Spleen (tissue), 11 donors: ENCODE data around the gene NLGN1. TPM values are rescaled to one million over a fixed set of nuclear protein-coding genes. Genes with fewer than 3 reads are reported as not detected.
"Not testable (repeated sequence)": the region's sequence is repeated elsewhere in the genome, so short reads cannot be mapped to it uniquely, and the experiment has no call there.

ENCODE experiments used
- DNase-seq: peaks from one replicate; pipeline ENCODE4 v3.0.0-alpha.2; 2020
- H3K27ac ChIP-seq, 8 donors: fragments of 200-600 bp; sonication (generic) in 7 of 8; 1 replicate in 4 of 8; 2 replicates in 4 of 8; pipeline versions ENCODE4 v1.5.0 to v1.8.0; 2016 to 2021; ENCODE audit warnings: inconsistent platforms in 4 of 8, mild to moderate bottlenecking in 4 of 8, moderate library complexity in 1 of 8
- H3K27me3 ChIP-seq, 7 donors: fragments of 200-600 bp; sonication (generic) in 6 of 7; replicated peaks in 1 of 7; 1 replicate in 4 of 7; 2 replicates in 3 of 7; pipeline versions ENCODE4 v1.5.0 to v1.8.0; 2016 to 2021; ENCODE audit warnings: inconsistent platforms in 3 of 7, mild to moderate bottlenecking in 1 of 7
- H3K36me3 ChIP-seq, 6 donors: fragments of 200-600 bp; sonication (generic) in 5 of 6; 1 replicate in 4 of 6; 2 replicates in 2 of 6; pipeline versions ENCODE4 v1.5.0 to v1.8.0; 2016 to 2021; ENCODE audit warnings: inconsistent platforms in 2 of 6
- H3K4me1 ChIP-seq, 6 donors: fragments of 200-600 bp; sonication (generic) in 5 of 6; 1 replicate in 3 of 6; 2 replicates in 3 of 6; pipeline versions ENCODE4 v1.5.0 to v1.8.0; 2016 to 2021; ENCODE audit warnings: inconsistent platforms in 3 of 6
- H3K4me3 ChIP-seq, 8 donors: fragments of 200-600 bp; sonication (generic) in 7 of 8; 1 replicate in 4 of 8; 2 replicates in 4 of 8; pipeline versions ENCODE4 v1.5.0 to v1.8.0; 2016 to 2021; ENCODE audit warnings: inconsistent platforms in 4 of 8, mild to moderate bottlenecking in 4 of 8, moderate library complexity in 2 of 8
- H3K9me3 ChIP-seq, 8 donors: fragments of 200-600 bp; sonication (generic) in 7 of 8; 1 replicate in 4 of 8; 2 replicates in 4 of 8; pipeline versions ENCODE4 v1.5.0 to v1.8.0; 2016 to 2021; ENCODE audit warnings: inconsistent platforms in 4 of 8
- CTCF ChIP-seq, 11 experiments: fragments of 200-600 bp in 7 of 11; fragments of 450-650 bp in 4 of 11; sonication (generic) in 4 of 11; IDR thresholded peaks in 8 of 11; conservative IDR thresholded peaks in 3 of 11; 1 replicate in 7 of 11; 2 replicates in 4 of 11; pipeline versions ENCODE4 v1.4.0 to v1.8.0; 2016 to 2021; ENCODE audit warnings: antibody characterized with exemption in 11 of 11, inconsistent platforms in 4 of 11, mild to moderate bottlenecking in 1 of 11
- POLR2A ChIP-seq, 3 donors: fragments of 450-650 bp; IDR thresholded peaks; one replicate each; pipeline ENCODE4 v1.5.1; 2017; ENCODE audit warnings: antibody characterized with exemption in 3 of 3, mild to moderate bottlenecking in 1 of 3
- POLR2AphosphoS5 ChIP-seq, 3 donors: sonication (generic); formaldehyde crosslinking; IDR thresholded peaks; one replicate each; pipeline ENCODE4 v1.5.1; 2017; ENCODE audit warnings: antibody characterized with exemption in 3 of 3
- WGBS, 5 donors: extraction: QIAGEN DNeasy Blood & Tissue Kit in 3 of 5; methylation state at CpG; one replicate each; pipeline versions ENCODE4 v1.1.5 to v1.1.7; 2013 to 2018; 5-methylcytosine and 5-hydroxymethylcytosine counted together
- intact Hi-C: fragments of 100-400 bp; cut with DNase I; formaldehyde crosslinking; loops from one replicate; pipeline ENCODE4 v1.15.0; 2023; ENCODE audit warnings: low total_unique reads
- polyA plus RNA-seq, 3 donors: library from polyadenylated mRNA; stranded (reverse); fragments of 200-250 nt; gene quantifications; one replicate each; pipeline ENCODE4 v1.2.1, GENCODE V29; 2013
- total RNA-seq, 7 donors: library from RNA; depleted of rRNA in 3 of 7; stranded (reverse); fragments of >200 nt in 3 of 7; fragmentation: NEBNext Ultra II Directional in 4 of 7; extraction: Animal tissue kit (Norgen Biotek cat#: 25700) in 4 of 7; gene quantifications; one replicate each; pipeline versions ENCODE4 v1.1.0 to v1.2.1, GENCODE V29; 2016 to 2021
- donor health status: healthy with polysubstance abuse.
- donor health status: DM: no; HTN: no; CAD: no; lungs with moderate emphysema.
- donor health status: DM: no; HTN: no; CAD: no.
- donor health status: Bipolar disorder and iron deficiency.
- donor health status: healthy.
- donor health status: DM: no; HTN: no; CAD: no.
- donor health status: DM: yes; HTN: yes; CAD: no.

Gene NLGN1
- total and polyA plus RNA-seq, 10 donors, result 0.03 to 0.13 (median 0.03) TPM; not detected in 7

- H3K36me3 ChIP-seq, result no peaks in the 10 kb centered on the region
- no peaks in the 10 kb centered on the region for H3K27me3 ChIP-seq
- DNase-seq, result no peak
- no peak for TF ChIP-seq CTCF (IDR thresholded peaks at IDR 0.05 in 8 of 11, conservative IDR thresholded peaks at IDR 0.05 in 3 of 11)
- TF ChIP-seq POLR2A (IDR thresholded peaks at IDR 0.05), result no peak
- TF ChIP-seq POLR2AphosphoS5 (IDR thresholded peaks at IDR 0.05), result no peak
- 93 to 96% (median 94%) methylated on average over 5 of the region's 5 CpGs for WGBS, 5 donors
- no peak overlapping the region for H3K4me3 ChIP-seq
- intact Hi-C loops, result no loop called here
- no peak overlapping the region for H3K27ac ChIP-seq
- no peaks in the 10 kb centered on the region for H3K9me3 ChIP-seq
- no peaks in the 10 kb centered on the region for H3K4me1 ChIP-seq
Measured at GRCh38 chr3:173538410-173538809, 140.9 kb downstream of the NLGN1 start.

GRCh38 chr3:173545590-173545989 is 148.0 kb downstream of the NLGN1 start:
- DNase-seq, H3K36me3 ChIP-seq, H3K4me1 ChIP-seq, H3K4me3 ChIP-seq, intact Hi-C loops, H3K9me3 ChIP-seq, H3K27me3 ChIP-seq, H3K27ac ChIP-seq: not testable (repeated sequence)
- 81 to 92% (median 84%) methylated on average over 2 of the region's 2 CpGs for whole genome bisulfite sequencing, 5 donors

- WGBS, 5 donors, result 75 to 89% (median 85%) methylated on average over 6 of the region's 6 CpGs
- Histone ChIP-seq H3K36me3 (no peaks in the 10 kb centered on the region), H3K4me3 (no peak overlapping the region), H3K9me3 (peaks cover 0 to 2% (median 0%) of the 10 kb centered on the region in 8 donors), H3K4me1 (no peaks in the 10 kb centered on the region), H3K27me3 (no peaks in the 10 kb centered on the region), H3K27ac (no peak overlapping the region)
- TF ChIP-seq POLR2AphosphoS5 (IDR thresholded peaks at IDR 0.05) (no peak), CTCF (IDR thresholded peaks at IDR 0.05 in 8 of 11, conservative IDR thresholded peaks at IDR 0.05 in 3 of 11) (no peak), POLR2A (IDR thresholded peaks at IDR 0.05) (no peak)
- DNase-seq, result no peak
- intact Hi-C loops, result no loop called here
Measured at GRCh38 chr3:173547070-173547469, 149.5 kb downstream of the NLGN1 start.

- Histone ChIP-seq H3K9me3 (peaks cover 0 to 2% (median 0%) of the 10 kb centered on the region in 8 donors), H3K27ac (no peak overlapping the region), H3K4me1 (no peaks in the 10 kb centered on the region), H3K4me3 (no peak overlapping the region), H3K36me3 (no peaks in the 10 kb centered on the region), H3K27me3 (no peaks in the 10 kb centered on the region)
- no peak for DNase-seq
- intact Hi-C loops, result no loop called here
- 33 to 41% (median 40%) methylated on average over 2 of the region's 2 CpGs for WGBS, 5 donors
- TF ChIP-seq CTCF (IDR thresholded peaks at IDR 0.05 in 8 of 11, conservative IDR thresholded peaks at IDR 0.05 in 3 of 11) (no peak), POLR2A (IDR thresholded peaks at IDR 0.05) (no peak), POLR2AphosphoS5 (IDR thresholded peaks at IDR 0.05) (no peak)
Measured at GRCh38 chr3:173548261-173548660, 150.7 kb downstream of the NLGN1 start.

- WGBS, 5 donors, result 16 to 26% (median 17%) methylated on average over 4 of the region's 4 CpGs
Measured at GRCh38 chr3:173552526-173552925, 155.0 kb downstream of the NLGN1 start.

More at GRCh38 chr3:173552526-173552925, 155.0 kb downstream of the NLGN1 start:
- TF ChIP-seq CTCF (IDR thresholded peaks at IDR 0.05 in 8 of 11, conservative IDR thresholded peaks at IDR 0.05 in 3 of 11) (no peak), POLR2A (IDR thresholded peaks at IDR 0.05) (no peak), POLR2AphosphoS5 (IDR thresholded peaks at IDR 0.05) (no peak)
- Histone ChIP-seq H3K36me3 (no peaks in the 10 kb centered on the region), H3K4me1 (no peaks in the 10 kb centered on the region), H3K27me3 (no peaks in the 10 kb centered on the region), H3K9me3 (no peaks in the 10 kb centered on the region), H3K4me3 (no peak overlapping the region), H3K27ac (no peak overlapping the region)
- no peak for DNase-seq
- intact Hi-C loops, result no loop called here
